ENCODE results near the gene TUBGCP6.

GRCh38 chr22:50232481-50233151 lies 12.2 kb downstream of the TUBGCP6 start:
- TF ChIP-seq, protein P1, sequence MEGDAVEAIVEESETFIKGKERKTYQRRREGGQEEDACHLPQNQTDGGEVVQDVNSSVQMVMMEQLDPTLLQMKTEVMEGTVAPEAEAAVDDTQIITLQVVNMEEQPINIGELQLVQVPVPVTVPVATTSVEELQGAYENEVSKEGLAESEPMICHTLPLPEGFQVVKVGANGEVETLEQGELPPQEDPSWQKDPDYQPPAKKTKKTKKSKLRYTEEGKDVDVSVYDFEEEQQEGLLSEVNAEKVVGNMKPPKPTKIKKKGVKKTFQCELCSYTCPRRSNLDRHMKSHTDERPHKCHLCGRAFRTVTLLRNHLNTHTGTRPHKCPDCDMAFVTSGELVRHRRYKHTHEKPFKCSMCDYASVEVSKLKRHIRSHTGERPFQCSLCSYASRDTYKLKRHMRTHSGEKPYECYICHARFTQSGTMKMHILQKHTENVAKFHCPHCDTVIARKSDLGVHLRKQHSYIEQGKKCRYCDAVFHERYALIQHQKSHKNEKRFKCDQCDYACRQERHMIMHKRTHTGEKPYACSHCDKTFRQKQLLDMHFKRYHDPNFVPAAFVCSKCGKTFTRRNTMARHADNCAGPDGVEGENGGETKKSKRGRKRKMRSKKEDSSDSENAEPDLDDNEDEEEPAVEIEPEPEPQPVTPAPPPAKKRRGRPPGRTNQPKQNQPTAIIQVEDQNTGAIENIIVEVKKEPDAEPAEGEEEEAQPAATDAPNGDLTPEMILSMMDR (IDR thresholded peaks at IDR 0.05), result no peak
- TF ChIP-seq POLR2AphosphoS5 (IDR thresholded peaks at IDR 0.05; ENCODE audit: low read depth, low read length) (no peak), SIN3A (IDR thresholded peaks at IDR 0.05; ENCODE audit: borderline replicate concordance, insufficient read depth, low read depth, low read length) (no peak), TCF7L2 (IDR thresholded peaks at IDR 0.05; ENCODE audit: low read depth, low read length) (no peak)
- TF ChIP-seq, protein P2, sequence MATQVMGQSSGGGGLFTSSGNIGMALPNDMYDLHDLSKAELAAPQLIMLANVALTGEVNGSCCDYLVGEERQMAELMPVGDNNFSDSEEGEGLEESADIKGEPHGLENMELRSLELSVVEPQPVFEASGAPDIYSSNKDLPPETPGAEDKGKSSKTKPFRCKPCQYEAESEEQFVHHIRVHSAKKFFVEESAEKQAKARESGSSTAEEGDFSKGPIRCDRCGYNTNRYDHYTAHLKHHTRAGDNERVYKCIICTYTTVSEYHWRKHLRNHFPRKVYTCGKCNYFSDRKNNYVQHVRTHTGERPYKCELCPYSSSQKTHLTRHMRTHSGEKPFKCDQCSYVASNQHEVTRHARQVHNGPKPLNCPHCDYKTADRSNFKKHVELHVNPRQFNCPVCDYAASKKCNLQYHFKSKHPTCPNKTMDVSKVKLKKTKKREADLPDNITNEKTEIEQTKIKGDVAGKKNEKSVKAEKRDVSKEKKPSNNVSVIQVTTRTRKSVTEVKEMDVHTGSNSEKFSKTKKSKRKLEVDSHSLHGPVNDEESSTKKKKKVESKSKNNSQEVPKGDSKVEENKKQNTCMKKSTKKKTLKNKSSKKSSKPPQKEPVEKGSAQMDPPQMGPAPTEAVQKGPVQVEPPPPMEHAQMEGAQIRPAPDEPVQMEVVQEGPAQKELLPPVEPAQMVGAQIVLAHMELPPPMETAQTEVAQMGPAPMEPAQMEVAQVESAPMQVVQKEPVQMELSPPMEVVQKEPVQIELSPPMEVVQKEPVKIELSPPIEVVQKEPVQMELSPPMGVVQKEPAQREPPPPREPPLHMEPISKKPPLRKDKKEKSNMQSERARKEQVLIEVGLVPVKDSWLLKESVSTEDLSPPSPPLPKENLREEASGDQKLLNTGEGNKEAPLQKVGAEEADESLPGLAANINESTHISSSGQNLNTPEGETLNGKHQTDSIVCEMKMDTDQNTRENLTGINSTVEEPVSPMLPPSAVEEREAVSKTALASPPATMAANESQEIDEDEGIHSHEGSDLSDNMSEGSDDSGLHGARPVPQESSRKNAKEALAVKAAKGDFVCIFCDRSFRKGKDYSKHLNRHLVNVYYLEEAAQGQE (IDR thresholded peaks at IDR 0.05; ENCODE audit: insufficient read depth in 1 of 2, low read depth in 2 of 2, low read length in 1 of 2), result no peak
